Endodermal cell (in vitro differentiated cells): ENCODE measurements around the gene MEIOB. TPM values are rescaled to one million over a fixed set of nuclear protein-coding genes. Genes with fewer than 3 reads are reported as not detected.

Source experiments
- DNase-seq: peaks from one replicate; pipeline ENCODE4 v3.0.0-alpha.2; 2017
- H3K27ac ChIP-seq: 2 replicates; pipeline ENCODE4 v1.5.1; 2013; ENCODE audit warnings: mild to moderate bottlenecking, low read depth, low read length, moderate library complexity
- H3K27me3 ChIP-seq: 2 replicates; pipeline ENCODE4 v1.6.1; 2013; ENCODE audit warnings: mild to moderate bottlenecking, low read length, moderate library complexity; ENCODE audit not compliant: insufficient read depth, control insufficient read depth, poor library complexity, severe bottlenecking
- H3K36me3 ChIP-seq: 2 replicates; pipeline ENCODE4 v1.7.0; 2013; ENCODE audit warnings: mild to moderate bottlenecking, low read length, moderate library complexity; ENCODE audit not compliant: control insufficient read depth, insufficient read depth
- H3K4me1 ChIP-seq: one replicate; pipeline ENCODE4 v1.7.0; 2013; ENCODE audit warnings: low read length; ENCODE audit not compliant: control insufficient read depth, insufficient read depth
- H3K4me3 ChIP-seq: 2 replicates; pipeline ENCODE4 v1.5.1; 2013; ENCODE audit warnings: mild to moderate bottlenecking, low read length, moderate library complexity
- H3K9ac ChIP-seq: 2 replicates; pipeline ENCODE4 v1.6.1; 2013; ENCODE audit warnings: mild to moderate bottlenecking, low read length, moderate library complexity; ENCODE audit not compliant: poor library complexity, severe bottlenecking; ENCODE audit errors: extremely low read depth
- H3K9me3 ChIP-seq: 2 replicates; pipeline ENCODE4 v1.6.1; 2013; ENCODE audit warnings: mild to moderate bottlenecking, low read length, moderate library complexity; ENCODE audit not compliant: control insufficient read depth
- H3K27ac Mint-ChIP-seq: 2 replicates; pipeline ENCODE4 v1.8.0; 2020; ENCODE audit warnings: mixed read lengths
- H3K27me3 Mint-ChIP-seq: 2 replicates; pipeline ENCODE4 v1.8.0; 2021; ENCODE audit warnings: mild to moderate bottlenecking, mixed read lengths; ENCODE audit not compliant: insufficient read depth
- H3K36me3 Mint-ChIP-seq: 2 replicates; pipeline ENCODE4 v1.8.0; 2020; ENCODE audit warnings: low read depth, mixed read lengths
- H3K4me1 Mint-ChIP-seq: 2 replicates; pipeline ENCODE4 v1.8.0; 2020; ENCODE audit warnings: mixed read lengths
- H3K4me3 Mint-ChIP-seq: 2 replicates; pipeline ENCODE4 v1.8.0; 2020; ENCODE audit warnings: mild to moderate bottlenecking, moderate library complexity, mixed read lengths
- H3K9me3 Mint-ChIP-seq: 2 replicates; pipeline ENCODE4 v1.8.0; 2020; ENCODE audit warnings: mild to moderate bottlenecking, mixed read lengths
- CTCF ChIP-seq: fragments of 200-600 bp; sonication (generic); conservative IDR thresholded peaks from 2 replicates; pipeline ENCODE4 v1.5.0; 2021; ENCODE audit warnings: antibody characterized with exemption, mild to moderate bottlenecking
- WGBS, 2 experiments: methylation state at CpG; one replicate each; pipeline versions ENCODE4 v1.1.5 to v1.1.7; 2013; ENCODE audit warnings: missing lambda C conversion rate in 2 of 2, mixed read lengths in 1 of 2; ENCODE audit not compliant: insufficient coverage in 1 of 2, insufficient read length in 1 of 2; 5-methylcytosine and 5-hydroxymethylcytosine counted together
- total RNA-seq, 2 donors: library from RNA; stranded (reverse); fragmentation: NEBNext Ultra II Directional in 1 of 2; extraction: Animal tissue kit (Norgen Biotek cat#: 25700) in 1 of 2; gene quantifications; 2 replicates in 1 of 2; 3 replicates in 1 of 2; pipeline ENCODE4 v1.2.1, GENCODE V29; 2021

The MEIOB gene
- total RNA-seq, 2 donors from 2014 or later, result not detected

GRCh38 chr16:1895068-1895467, 23.1 kb upstream of the MEIOB start:
- Mint-ChIP-seq H3K36me3 (no peaks in the 10 kb centered on the region), H3K4me3 (no peak overlapping the region), H3K27me3 (peaks cover 28% of the 10 kb centered on the region), H3K9me3 (no peaks in the 10 kb centered on the region), H3K27ac (no peak overlapping the region), H3K4me1 (no peaks in the 10 kb centered on the region)
- Histone ChIP-seq H3K4me3 (no peak overlapping the region), H3K4me1 (no peaks in the 10 kb centered on the region), H3K36me3 (no peaks in the 10 kb centered on the region), H3K27ac (no peak overlapping the region), H3K9ac (no peak overlapping the region), H3K27me3 (peaks cover 8% of the 10 kb centered on the region), H3K9me3 (no peaks in the 10 kb centered on the region)
- no peak for TF ChIP-seq CTCF
- WGBS, 2 experiments, result 94 to 100% methylated on average over 4 to 5 of the region's 5 CpGs
- no peak for DNase-seq

- no peaks in the 10 kb centered on the region for H3K36me3 Mint-ChIP-seq
- Histone ChIP-seq H3K27ac (no peak overlapping the region), H3K36me3 (no peaks in the 10 kb centered on the region), H3K4me3 (no peak overlapping the region), H3K4me1 (no peaks in the 10 kb centered on the region), H3K9me3 (no peaks in the 10 kb centered on the region), H3K9ac (no peak overlapping the region), H3K27me3 (peaks cover 9% of the 10 kb centered on the region)
- H3K9me3 Mint-ChIP-seq, result peaks cover 2% of the 10 kb centered on the region
- no peak overlapping the region for H3K27ac Mint-ChIP-seq
- peaks cover 22% of the 10 kb centered on the region for H3K27me3 Mint-ChIP-seq
- no peak for TF ChIP-seq CTCF
- WGBS, 2 experiments, result 49 to 73% methylated on average over 3 to 4 of the region's 4 CpGs
- no peaks in the 10 kb centered on the region for H3K4me1 Mint-ChIP-seq
- DNase-seq, result no peak
- no peak overlapping the region for H3K4me3 Mint-ChIP-seq
These were observed 18.7 kb upstream of the MEIOB start for GRCh38 chr16:1890708-1891050.

- no peaks in the 10 kb centered on the region for H3K4me1 ChIP-seq
- H3K36me3 ChIP-seq, result no peaks in the 10 kb centered on the region
- DNase-seq, result no peak
- no peak overlapping the region for H3K4me3 ChIP-seq
- WGBS, 2 experiments, result 84 to 89% methylated on average over 10 to 16 of the region's 16 CpGs
- Mint-ChIP-seq H3K27ac (no peak overlapping the region), H3K27me3 (peaks cover 22% of the 10 kb centered on the region), H3K9me3 (peaks cover 2% of the 10 kb centered on the region), H3K4me1 (no peaks in the 10 kb centered on the region), H3K4me3 (no peak overlapping the region), H3K36me3 (no peaks in the 10 kb centered on the region)
- no peak overlapping the region for H3K9ac ChIP-seq
- H3K27ac ChIP-seq, result no peak overlapping the region
- no peaks in the 10 kb centered on the region for H3K9me3 ChIP-seq
- H3K27me3 ChIP-seq, result peaks cover 9% of the 10 kb centered on the region
- no peak for TF ChIP-seq CTCF
These were observed 18.2 kb upstream of the MEIOB start for GRCh38 chr16:1890024-1890707.
